Renal cortical epithelial cell (primary cell): ENCODE measurements around the gene HAO1. TPM values are rescaled to one million over a fixed set of nuclear protein-coding genes. Genes with fewer than 3 reads are reported as not detected.

Experiments used
- DNase-seq: peaks from one replicate; pipeline ENCODE4 v3.0.0-alpha.2; 2011; ENCODE audit warnings: low read depth
- total RNA-seq: library from RNA; depleted of rRNA; stranded (reverse); fragments of >200 nt; gene quantifications from 2 replicates; pipeline ENCODE4 v1.2.3, GENCODE V29; 2014

Gene HAO1
- total RNA-seq, 1 donor from 2014 or later: 0.05 TPM

DNA sequence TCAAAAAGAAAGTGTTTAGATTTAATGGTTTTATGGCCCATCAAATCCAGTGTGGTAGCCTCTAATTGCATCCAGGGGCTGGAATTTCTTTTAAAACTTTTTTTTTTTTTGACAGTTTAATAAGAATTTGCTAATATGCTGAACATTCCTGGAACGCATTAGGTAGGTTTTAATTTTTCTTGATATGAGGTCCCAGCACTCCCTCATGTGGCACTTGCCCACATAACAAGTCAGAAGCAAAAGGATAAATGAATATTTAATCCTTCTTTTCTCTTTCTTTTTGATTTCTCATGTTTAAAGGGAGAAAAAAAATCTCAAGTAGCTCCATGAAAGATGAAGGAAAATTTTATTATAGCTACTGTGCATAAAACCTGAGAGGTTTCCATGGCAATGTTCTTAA, 13.5 kb downstream of the HAO1 start:
- DNase-seq: peak; percentile 47

DNA sequence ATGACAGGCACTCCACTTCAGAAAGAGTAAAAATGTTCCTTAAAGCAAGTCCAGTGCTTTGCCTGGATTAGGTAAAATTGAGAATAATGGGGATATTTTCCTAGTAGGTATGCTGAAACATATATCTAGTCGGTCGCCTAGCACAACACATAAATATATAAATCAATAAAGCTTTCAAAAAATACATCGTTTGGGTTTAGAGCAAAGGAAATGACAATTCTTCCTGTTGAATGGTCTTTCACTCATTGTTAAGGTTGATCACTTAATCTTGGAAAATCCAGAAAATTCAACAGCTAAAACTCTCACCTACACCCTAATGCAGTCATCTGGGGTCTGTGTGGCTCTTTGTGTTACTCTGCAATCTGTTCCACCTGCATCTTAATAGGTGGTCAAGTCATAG, 13.9 kb downstream of the HAO1 start:
- DNase-seq: no peak

DNA sequence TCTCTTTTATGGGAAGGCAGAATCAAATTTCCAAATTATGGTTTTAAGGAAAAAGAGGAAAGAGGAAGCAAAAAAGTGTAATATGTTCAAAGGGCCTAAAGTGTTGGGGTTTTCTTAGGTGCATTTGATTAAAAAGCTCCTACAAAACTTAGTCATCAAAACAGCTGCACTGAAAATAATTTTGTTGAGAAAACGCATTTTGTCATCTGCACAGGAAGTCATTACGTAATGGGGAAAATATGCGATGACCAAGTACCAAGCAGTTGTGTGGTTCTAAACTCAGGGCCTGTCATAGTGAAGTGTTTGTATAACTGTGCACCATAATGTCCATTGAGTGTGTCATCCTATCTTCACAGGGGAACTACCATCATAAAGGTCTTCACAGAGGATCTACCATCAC, 15.6 kb downstream of the HAO1 start:
- DNase-seq: peak; percentile 73

DNA sequence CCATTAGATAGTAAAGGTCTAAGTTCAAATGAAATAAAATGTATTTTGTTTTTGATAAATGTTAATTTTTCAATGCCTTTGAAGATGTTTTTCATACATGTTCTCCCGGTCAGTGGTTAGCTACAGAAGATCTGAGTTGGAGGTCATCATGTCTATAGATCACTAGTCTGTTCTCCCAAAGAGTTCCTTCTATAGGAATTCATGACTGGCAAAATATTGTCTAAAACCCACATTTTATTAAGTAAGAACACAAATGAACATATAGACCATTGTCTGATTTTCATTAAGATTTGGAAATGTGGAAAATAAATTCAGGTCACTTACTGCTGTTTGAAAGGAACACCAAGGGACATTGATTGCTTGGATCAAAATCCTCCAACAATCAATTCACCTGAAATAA, 23.6 kb downstream of the HAO1 start:
- DNase-seq: no peak

- DNase-seq: no peak
Measured at GRCh38 chr20:7912551-7912950, 27.7 kb downstream of the HAO1 start.

- no peak for DNase-seq
Measured at GRCh38 chr20:7911586-7912330, 28.5 kb downstream of the HAO1 start.

- DNase-seq: no peak
Measured at GRCh38 chr20:7908905-7909304, 31.4 kb downstream of the HAO1 start.

DNA sequence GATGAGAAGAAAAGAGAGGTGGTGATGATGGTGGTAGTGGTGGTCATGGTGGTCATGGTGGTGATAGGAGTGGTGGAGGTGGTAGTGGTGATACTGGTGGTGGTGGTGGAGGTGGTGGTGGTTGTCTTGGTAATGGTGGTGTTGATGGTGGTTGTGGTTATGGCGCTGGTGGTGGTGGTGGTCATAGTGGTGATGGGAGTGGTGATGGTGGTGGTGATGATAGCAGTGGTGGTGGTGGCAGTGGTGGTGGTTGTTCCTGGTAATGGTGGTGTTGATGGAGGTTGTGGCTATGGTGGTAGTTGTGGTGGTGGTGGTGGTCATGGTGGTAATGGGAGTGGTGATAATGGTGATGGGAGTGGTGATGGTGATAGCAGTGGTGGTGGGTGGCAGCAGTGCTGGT, 36.8 kb downstream of the HAO1 start:
- DNase-seq: no peak

- DNase-seq: no peak
Measured at GRCh38 chr20:7902879-7903278, 37.4 kb downstream of the HAO1 start.

DNA sequence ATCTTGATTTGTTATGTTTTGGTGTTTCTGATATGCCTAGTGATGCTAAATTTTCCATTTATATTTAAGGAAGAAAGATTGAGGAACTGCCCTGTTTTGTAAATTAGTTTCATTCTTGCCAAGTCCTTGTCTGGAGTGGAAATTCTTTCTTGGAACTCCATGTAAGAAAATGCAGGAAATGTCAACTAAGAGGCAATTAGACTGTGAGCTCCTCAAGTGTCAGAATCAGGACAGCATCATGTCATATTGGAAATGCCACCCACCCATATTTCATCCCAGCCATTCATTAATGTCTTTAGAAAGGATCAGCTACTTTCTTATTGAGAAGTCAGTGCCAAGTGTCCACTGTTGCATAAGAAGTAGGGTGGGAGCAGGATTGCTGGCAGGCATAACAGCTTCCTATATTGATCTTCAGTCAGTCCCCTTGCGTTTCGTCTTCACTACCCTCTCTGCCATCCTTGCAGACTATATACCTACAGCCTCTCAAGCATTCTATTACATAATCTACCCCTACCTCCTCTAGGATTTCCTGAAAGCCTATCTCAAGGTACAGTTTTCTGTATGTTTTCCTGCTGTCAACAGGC, 42.4 kb downstream of the HAO1 start:
- no peak for DNase-seq

- DNase-seq: no peak
Measured at GRCh38 chr20:7893014-7893730, 47.1 kb downstream of the HAO1 start.

DNA sequence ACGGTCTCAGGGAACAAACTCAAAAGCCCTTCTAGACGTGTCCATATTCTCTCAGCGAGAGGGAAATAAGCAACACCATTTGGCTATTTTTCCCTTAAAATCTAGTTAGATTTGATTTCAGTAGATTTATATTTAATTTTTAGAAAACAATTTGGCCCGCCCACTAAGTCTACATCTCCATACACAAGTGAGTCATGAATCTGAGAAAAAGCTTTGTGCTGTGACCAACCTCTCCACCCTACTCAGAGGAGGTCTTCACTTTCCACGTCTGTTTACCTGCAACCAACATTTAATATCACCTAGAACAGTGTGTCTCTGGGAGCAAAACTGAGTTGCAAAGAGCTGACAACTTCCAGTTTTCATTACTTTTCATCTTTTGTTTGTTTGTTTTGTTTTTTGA, 48.6 kb downstream of the HAO1 start:
- DNase-seq: no peak

- DNase-seq: no peak
Measured at GRCh38 chr20:7889736-7890135, 50.5 kb downstream of the HAO1 start.

DNA sequence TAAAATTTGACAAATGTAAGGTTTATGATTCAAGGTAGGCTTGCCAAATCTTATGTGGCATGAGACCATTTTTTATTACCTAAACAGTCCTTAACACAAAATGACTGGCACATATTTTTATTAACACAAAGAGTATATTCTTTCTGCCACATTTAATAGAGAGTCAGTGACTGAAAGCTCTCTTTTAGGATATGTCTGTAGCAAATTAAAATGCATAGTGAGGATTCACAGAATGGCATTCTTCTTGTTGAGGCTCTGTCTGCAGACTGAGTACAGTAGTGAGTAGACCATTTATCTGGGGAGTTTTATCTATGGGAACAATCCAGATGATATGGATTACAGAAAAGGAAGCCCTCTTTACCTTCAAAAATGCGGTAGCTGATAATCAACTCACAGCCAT, 56.5 kb downstream of the HAO1 start:
- no peak for DNase-seq

DNA sequence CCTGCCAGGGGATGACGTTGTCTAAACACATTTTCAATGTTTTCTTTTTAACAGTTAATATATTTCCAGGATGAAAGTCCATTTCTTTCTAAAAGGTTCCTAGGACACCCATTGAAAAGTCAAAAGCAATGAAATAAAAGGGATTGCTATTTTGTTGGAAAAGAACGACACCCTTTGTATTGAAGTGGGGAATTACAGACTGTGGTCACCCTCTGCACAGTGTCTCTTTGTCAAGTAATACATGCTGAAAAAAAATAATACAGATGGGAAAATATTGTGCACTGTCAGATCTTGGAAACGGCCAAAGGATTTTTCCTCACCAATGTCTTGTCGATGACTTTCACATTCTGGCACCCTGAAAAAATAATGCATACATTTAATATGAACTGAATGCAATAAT, 56.9 kb downstream of the HAO1 start:
- no peak for DNase-seq

- no peak for DNase-seq
Measured at GRCh38 chr20:7882076-7882475, 58.2 kb downstream of the HAO1 start.

GRCh38 chr20:7881551-7881950, 58.7 kb downstream of the HAO1 start:
- DNase-seq: no peak

- no peak for DNase-seq
Measured at GRCh38 chr20:7879883-7880282, 60.4 kb downstream of the HAO1 start.

DNA sequence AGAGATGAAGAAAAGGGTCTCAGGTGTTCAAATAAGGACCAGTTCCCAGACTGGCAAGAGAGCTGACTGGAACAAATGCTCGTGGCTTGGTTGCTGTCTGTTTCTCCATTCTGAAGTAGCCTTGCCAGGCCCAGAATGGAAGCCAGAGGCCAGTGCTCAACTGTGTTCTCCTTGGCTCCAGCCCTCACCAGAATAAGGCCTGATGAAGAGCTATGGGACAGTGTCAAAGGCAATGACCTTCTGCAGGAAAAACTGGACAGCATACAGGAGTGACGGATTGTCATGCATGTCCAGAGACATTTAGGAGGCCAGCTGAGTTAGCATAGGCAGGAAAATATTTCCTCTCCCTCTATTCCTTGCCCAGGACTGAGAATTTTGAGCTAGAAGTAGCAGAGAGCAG, 72.2 kb downstream of the HAO1 start:
- no peak for DNase-seq

GRCh38 chr20:7866285-7866684, 74.0 kb downstream of the HAO1 start:
- DNase-seq: peak; percentile 4

- peak; percentile 85 for DNase-seq
Measured at GRCh38 chr20:7859356-7859802, 80.9 kb downstream of the HAO1 start.

DNA sequence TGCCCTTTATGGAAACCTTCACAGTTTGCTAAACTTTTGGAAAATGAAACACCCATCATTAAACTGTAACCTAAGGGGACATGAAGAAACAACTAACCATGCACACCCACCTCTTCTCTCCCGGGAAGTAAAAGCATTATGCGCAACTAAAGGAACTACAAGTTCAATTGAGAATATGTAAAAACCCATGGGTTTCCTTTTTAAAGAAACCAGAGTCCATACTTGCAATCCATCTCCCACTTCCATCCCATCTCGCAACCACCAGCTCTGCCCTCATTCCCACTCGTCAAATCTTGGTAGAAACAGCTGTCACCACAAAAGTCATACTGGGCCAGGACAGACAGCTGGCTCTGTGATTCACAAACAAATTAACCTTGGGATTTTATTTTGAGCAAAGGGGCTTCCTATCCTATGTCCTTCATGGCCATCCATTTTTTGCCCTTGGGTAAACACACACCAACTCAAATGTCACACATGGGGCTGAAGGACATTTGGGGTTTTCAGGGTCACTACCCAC, 81.5 kb downstream of the HAO1 start:
- DNase-seq: no peak

DNA sequence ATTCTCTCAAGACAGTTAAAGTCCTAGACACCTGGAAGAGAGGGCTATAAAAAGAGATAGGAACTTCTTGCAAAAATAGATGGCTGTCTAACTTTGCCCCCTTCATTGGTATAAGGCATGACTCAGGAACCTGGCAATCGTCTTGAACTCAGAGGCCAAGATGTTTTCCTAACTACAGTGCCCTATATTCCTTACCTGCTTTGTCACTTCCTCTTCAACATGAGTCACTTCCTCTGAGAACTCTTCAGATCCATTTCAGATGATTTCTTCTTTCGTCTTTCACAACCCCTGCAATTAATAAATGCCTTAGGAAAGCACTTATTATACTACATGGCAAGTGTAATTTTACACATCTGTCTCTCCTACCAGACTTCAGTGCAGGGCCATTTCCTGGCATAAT, 83.5 kb downstream of the HAO1 start:
- peak; percentile 80 for DNase-seq
